Measurements from ENCODE around the gene ANKRD33B. TPM values are rescaled to one million over a fixed set of nuclear protein-coding genes. Genes with fewer than 3 reads are reported as not detected.

ANKRD33B gene
- total and polyA plus RNA-seq, 2 experiments from 2014 or later = 2.9 to 15.4 TPM

- H3K4me1 ChIP-seq (ENCODE audit: insufficient read depth) = 0 out of 2 replicates have a peak, but pooled peaks cover 3% of the 10 kb centered on the region
- H3K4me2 ChIP-seq = no peak overlapping the region
- no peak overlapping the region for H3K27ac Mint-ChIP-seq
- H3K36me3 ChIP-seq (ENCODE audit: insufficient read depth) = no peaks in the 10 kb centered on the region
- H2AFZ ChIP-seq = peak overlapping the region; percentile 92
- H3K9me3 Mint-ChIP-seq = peaks cover 16% of the 10 kb centered on the region
- no peaks in the 10 kb centered on the region for H3K79me2 ChIP-seq (replicated peaks; ENCODE audit: insufficient read depth)
- H3K27ac ChIP-seq (ENCODE audit: low read depth) = 0 out of 2 replicates have a peak overlapping the region, but pooled peaks have one; percentile 26
- H3K27me3 ChIP-seq (ENCODE audit: insufficient read depth) = no peaks in the 10 kb centered on the region
- no peaks in the 10 kb centered on the region for H4K20me1 ChIP-seq (replicated peaks; ENCODE audit: insufficient read depth)
- peaks cover 9% of the 10 kb centered on the region; the same call in 1 of the 3 replicates for H3K36me3 Mint-ChIP-seq (ENCODE audit: low read depth)
- ATAC-seq (no peak), DNase-seq (ENCODE audit: low spot score) (no peak)
- no peak overlapping the region for H3K4me3 Mint-ChIP-seq
- TF ChIP-seq ZNF114 (CRISPR knock-in tag; IDR thresholded peaks at IDR 0.05) (no peak), CREB1 (CRISPR knock-in tag; IDR thresholded peaks at IDR 0.05; ENCODE audit: low read depth) (no peak), ZNF462 (CRISPR knock-in tag; IDR thresholded peaks at IDR 0.05) (no peak), CTCF (conservative IDR thresholded peaks at IDR 0.05; ENCODE audit: low read depth in 2 of 2) (no peak)
- TF ChIP-seq, protein P1, sequence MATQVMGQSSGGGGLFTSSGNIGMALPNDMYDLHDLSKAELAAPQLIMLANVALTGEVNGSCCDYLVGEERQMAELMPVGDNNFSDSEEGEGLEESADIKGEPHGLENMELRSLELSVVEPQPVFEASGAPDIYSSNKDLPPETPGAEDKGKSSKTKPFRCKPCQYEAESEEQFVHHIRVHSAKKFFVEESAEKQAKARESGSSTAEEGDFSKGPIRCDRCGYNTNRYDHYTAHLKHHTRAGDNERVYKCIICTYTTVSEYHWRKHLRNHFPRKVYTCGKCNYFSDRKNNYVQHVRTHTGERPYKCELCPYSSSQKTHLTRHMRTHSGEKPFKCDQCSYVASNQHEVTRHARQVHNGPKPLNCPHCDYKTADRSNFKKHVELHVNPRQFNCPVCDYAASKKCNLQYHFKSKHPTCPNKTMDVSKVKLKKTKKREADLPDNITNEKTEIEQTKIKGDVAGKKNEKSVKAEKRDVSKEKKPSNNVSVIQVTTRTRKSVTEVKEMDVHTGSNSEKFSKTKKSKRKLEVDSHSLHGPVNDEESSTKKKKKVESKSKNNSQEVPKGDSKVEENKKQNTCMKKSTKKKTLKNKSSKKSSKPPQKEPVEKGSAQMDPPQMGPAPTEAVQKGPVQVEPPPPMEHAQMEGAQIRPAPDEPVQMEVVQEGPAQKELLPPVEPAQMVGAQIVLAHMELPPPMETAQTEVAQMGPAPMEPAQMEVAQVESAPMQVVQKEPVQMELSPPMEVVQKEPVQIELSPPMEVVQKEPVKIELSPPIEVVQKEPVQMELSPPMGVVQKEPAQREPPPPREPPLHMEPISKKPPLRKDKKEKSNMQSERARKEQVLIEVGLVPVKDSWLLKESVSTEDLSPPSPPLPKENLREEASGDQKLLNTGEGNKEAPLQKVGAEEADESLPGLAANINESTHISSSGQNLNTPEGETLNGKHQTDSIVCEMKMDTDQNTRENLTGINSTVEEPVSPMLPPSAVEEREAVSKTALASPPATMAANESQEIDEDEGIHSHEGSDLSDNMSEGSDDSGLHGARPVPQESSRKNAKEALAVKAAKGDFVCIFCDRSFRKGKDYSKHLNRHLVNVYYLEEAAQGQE (IDR thresholded peaks at IDR 0.05; ENCODE audit: unreplicated experiment) = no peak
- TF ChIP-seq, protein P2, sequence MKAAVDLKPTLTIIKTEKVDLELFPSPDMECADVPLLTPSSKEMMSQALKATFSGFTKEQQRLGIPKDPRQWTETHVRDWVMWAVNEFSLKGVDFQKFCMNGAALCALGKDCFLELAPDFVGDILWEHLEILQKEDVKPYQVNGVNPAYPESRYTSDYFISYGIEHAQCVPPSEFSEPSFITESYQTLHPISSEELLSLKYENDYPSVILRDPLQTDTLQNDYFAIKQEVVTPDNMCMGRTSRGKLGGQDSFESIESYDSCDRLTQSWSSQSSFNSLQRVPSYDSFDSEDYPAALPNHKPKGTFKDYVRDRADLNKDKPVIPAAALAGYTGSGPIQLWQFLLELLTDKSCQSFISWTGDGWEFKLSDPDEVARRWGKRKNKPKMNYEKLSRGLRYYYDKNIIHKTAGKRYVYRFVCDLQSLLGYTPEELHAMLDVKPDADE (IDR thresholded peaks at IDR 0.05) = no peak
- no peak overlapping the region for H3K4me3 ChIP-seq
- no peaks in the 10 kb centered on the region for H3K9me2 ChIP-seq (ENCODE audit: insufficient read depth)
- peaks cover 23% of the 10 kb centered on the region for H3K4me1 Mint-ChIP-seq
- peaks cover 5% of the 10 kb centered on the region for H3K27me3 Mint-ChIP-seq (ENCODE audit: insufficient read depth, low read depth, poor library complexity)
- H3F3A ChIP-seq (replicated peaks; ENCODE audit: low read depth) = 0 out of 2 replicates have a peak, but pooled peaks cover 6% of the 10 kb centered on the region
Observed at GRCh38 chr5:10527281-10527950, 36.5 kb upstream of the ANKRD33B start.

Measured in GM23338 (cell line).